ENCODE results near the gene TTN. TPM values are rescaled to one million over a fixed set of nuclear protein-coding genes. Genes with fewer than 3 reads are reported as not detected.

TTN gene
- total RNA-seq, 2 donors from 2014 or later: 1,330 to 3,257 TPM

DNA sequence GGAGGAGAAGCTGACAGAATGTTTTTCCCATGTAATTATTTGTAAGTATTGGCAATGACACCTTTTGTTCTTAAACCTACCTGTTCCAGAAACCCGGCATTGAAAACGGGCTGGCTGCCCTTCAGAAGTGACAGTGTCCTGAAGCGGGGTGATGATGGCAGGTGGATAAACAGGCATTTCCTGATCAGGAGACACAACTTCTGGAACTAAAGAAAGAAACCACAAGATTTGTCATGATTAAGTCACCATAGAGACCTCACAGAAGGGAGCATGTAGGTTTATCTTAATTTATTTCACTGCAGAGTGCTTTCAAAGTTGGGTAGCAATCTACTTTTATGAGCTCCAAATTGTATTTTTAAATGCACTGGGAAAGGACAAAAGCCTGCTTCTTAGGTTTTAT, 43.1 kb downstream of the TTN start:
- no peak overlapping the region for H3K4me3 ChIP-seq
- TF ChIP-seq, protein P1, sequence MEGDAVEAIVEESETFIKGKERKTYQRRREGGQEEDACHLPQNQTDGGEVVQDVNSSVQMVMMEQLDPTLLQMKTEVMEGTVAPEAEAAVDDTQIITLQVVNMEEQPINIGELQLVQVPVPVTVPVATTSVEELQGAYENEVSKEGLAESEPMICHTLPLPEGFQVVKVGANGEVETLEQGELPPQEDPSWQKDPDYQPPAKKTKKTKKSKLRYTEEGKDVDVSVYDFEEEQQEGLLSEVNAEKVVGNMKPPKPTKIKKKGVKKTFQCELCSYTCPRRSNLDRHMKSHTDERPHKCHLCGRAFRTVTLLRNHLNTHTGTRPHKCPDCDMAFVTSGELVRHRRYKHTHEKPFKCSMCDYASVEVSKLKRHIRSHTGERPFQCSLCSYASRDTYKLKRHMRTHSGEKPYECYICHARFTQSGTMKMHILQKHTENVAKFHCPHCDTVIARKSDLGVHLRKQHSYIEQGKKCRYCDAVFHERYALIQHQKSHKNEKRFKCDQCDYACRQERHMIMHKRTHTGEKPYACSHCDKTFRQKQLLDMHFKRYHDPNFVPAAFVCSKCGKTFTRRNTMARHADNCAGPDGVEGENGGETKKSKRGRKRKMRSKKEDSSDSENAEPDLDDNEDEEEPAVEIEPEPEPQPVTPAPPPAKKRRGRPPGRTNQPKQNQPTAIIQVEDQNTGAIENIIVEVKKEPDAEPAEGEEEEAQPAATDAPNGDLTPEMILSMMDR (IDR thresholded peaks at IDR 0.05): no peak
- H3K27ac ChIP-seq: no peak overlapping the region
- DNase-seq (ENCODE audit: low spot score): no peak
- no peaks in the 10 kb centered on the region for H3K27me3 ChIP-seq
- peaks cover 98% of the 10 kb centered on the region for H3K36me3 ChIP-seq
- H3K4me1 ChIP-seq: peaks cover 0 to 4% of the 10 kb centered on the region in 2 donors
- H3K9me3 ChIP-seq: no peaks in the 10 kb centered on the region

DNA sequence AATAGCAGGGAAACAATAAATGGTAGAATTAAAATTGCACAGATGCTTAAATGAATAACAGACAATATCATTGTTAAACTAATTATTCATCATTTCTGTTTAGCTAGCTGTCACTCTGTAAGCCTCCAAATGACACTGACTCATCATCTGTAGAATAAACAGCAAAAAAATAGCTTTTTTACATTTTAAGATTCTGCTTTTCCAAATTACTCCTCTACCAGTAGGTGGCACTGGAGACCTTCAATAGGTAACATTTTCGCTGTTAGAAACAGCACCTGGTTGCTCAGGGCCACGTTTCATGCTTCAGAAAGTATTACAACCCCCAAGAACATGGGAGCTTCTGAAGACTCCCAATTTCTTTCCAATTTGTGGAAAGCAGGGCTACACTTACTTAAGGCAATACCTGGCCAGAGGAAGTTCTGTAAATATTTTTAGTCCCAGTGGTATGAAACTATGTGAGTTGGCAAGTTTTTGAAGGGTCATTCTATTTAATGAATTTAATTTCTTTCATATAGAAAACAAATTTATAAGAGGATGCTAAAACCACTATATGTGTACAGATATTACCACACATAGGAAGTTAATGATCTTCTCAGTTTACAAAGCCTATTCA, 45.4 kb downstream of the TTN start:
- H3K9me3 ChIP-seq: no peaks in the 10 kb centered on the region
- H3K27me3 ChIP-seq: no peaks in the 10 kb centered on the region
- H3K36me3 ChIP-seq: peaks cover 99% of the 10 kb centered on the region
- no peak overlapping the region for H3K4me3 ChIP-seq
- H3K27ac ChIP-seq: no peak overlapping the region
- H3K4me1 ChIP-seq: no peaks in the 10 kb centered on the region
- DNase-seq (ENCODE audit: low spot score): no peak
- TF ChIP-seq, protein P1 (IDR thresholded peaks at IDR 0.05): peak; percentile 17 to 63

DNA sequence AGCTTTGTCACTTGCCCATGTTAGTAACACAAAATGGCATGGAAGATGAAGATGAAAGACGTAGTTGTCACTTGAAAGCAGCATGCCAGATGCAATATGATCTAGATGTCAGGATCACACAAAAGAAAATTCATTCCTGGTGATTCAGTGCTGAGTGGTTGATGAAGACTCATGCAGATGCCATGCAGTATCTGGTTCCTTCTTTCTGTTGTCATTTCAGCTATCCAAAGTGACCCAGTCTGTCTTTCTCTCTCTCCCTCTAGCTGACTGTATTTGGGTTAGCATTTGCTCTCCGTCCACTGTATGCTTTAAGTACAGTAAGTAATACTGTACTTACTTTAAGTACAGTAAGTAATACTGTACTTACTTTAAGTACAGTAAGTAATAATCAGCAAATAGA, 50.4 kb downstream of the TTN start:
- Histone ChIP-seq H3K4me1 (peaks cover 0 to 4% of the 10 kb centered on the region in 2 donors), H3K27ac (no peak overlapping the region), H3K27me3 (no peaks in the 10 kb centered on the region), H3K36me3 (peaks cover 94% of the 10 kb centered on the region), H3K4me3 (no peak overlapping the region), H3K9me3 (no peaks in the 10 kb centered on the region)
- TF ChIP-seq, protein P1 (IDR thresholded peaks at IDR 0.05): no peak
- DNase-seq (ENCODE audit: low spot score): no peak

DNA sequence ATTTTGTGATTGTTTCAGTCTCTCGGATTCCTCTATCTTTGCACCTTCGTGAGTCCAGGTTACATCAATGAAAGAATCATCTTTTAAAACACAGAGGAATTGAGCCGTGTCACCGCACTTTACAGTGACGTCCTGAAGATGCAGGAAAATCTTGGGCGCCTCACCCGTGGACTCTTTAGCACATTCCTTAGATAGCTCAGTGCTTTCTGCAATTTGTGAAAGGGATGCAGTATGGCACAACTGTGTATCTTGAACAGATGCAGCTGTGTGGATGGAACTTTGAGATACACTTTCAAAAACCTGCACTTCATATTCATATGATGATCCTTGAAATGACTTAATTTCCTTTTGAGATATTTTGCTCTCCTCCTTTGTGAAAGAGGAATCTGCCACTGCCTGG, 50.9 kb downstream of the TTN start:
- Histone ChIP-seq H3K27ac (no peak overlapping the region), H3K36me3 (peaks cover 94% of the 10 kb centered on the region), H3K4me1 (peaks cover 0 to 4% of the 10 kb centered on the region in 2 donors), H3K27me3 (no peaks in the 10 kb centered on the region), H3K4me3 (no peak overlapping the region), H3K9me3 (no peaks in the 10 kb centered on the region)
- TF ChIP-seq, protein P1 (IDR thresholded peaks at IDR 0.05): no peak
- no peak for DNase-seq (ENCODE audit: low spot score)

DNA sequence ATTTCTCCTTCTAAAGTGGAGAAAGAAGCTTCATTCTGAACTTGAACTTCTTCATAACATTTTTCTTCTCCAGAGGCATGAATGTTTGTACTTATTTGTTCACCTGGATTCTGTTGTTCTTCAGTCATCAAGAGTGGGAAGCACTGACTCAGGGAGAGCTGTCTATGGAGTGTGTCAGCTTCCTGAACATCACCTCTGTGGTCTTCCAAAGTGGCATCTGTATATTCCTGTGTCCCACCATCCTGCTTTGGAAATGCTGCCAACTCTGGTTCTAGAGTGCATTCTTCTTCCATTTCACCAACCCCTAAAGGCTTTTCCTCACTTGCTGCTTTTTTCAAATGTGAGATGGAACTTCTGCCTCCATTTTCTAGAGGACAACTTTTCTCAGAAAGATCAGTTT, 59.5 kb downstream of the TTN start:
- TF ChIP-seq, protein P1 (IDR thresholded peaks at IDR 0.05): no peak
- H3K4me1 ChIP-seq: no peaks in the 10 kb centered on the region

DNA sequence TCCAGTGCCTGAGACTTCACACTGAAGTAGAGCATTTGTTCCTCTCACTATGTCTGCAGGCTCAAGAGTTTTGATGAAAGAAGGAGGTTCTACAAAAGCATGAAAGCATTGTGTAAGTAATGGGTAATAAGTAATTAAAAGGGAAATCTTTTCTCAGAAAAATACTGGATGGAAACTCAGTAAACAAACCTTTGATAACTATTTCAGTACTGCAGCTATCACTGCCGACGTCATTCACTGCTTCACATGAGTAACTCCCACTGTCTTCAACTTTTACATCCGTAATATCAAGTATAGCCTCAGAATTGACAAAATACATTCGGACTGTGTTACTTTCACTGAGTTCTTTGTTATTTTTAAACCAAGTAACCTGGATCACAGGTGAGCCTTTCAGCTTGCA, 72.7 kb downstream of the TTN start:
- H3K4me3 ChIP-seq: no peak overlapping the region
- no peaks in the 10 kb centered on the region for H3K9me3 ChIP-seq
- peak overlapping the region in 1 of 2 donors; percentile 22 for H3K27ac ChIP-seq
- H3K27me3 ChIP-seq: no peaks in the 10 kb centered on the region
- TF ChIP-seq, protein P1 (IDR thresholded peaks at IDR 0.05): no peak
- peaks cover 0 to 53% of the 10 kb centered on the region in 2 donors for H3K4me1 ChIP-seq
- peaks cover 95% of the 10 kb centered on the region for H3K36me3 ChIP-seq
- DNase-seq (ENCODE audit: low spot score): no peak

More for the DNA sequence above, 59.5 kb downstream of the TTN start:
- H3K4me3 ChIP-seq: no peak overlapping the region
- peaks cover 88% of the 10 kb centered on the region for H3K36me3 ChIP-seq
- no peak overlapping the region for H3K27ac ChIP-seq
- DNase-seq (ENCODE audit: low spot score): no peak
- H3K27me3 ChIP-seq: no peaks in the 10 kb centered on the region
- no peaks in the 10 kb centered on the region for H3K9me3 ChIP-seq

Measured in right atrium auricular region (tissue), 2 donors.